Stimulated activated CD4-positive, alpha-beta T cell treated with anti-CD3 and anti-CD28 coated beads, TNF-alpha, amount 100 ng/mL, for 24 hours (primary cell): ENCODE data around the gene FCMR.

Experiments
- DNase-seq, 3 experiments: peaks; one replicate each; pipeline ENCODE4 v3.0.0-alpha.2; 2020; ENCODE audit warnings: low read depth in 3 of 3

Gene FCMR

DNA sequence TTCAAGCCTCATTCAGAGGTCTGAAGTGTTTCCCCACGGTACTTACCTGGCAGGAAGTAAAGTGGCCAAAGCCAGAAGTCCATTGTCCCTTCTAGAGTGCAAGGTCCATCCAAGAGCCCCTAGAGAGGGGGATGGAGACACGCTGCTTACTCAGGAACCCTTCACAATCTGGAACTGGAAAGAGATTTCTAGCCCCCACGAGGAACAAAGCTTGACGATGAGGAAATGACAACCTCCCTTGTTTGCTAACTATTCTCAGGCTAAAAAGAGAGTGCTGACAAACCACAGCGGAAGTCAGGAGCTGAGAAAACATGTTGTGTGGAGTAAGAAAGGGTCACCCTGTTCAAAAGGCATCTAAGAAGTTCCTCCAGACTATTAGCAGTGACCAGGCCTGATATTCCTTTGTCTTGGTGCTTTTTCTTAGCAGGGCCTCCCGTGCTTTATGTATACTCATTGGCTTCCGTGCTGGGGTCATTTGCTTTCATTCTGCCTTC is at the start of gene FCMR:
Gene FCMR, minus strand, starts transcription at position 170 of the 494 bp plus-strand sequence. Its CDS starts 87 bp downstream, at position 83.
- no peak for DNase-seq

DNA sequence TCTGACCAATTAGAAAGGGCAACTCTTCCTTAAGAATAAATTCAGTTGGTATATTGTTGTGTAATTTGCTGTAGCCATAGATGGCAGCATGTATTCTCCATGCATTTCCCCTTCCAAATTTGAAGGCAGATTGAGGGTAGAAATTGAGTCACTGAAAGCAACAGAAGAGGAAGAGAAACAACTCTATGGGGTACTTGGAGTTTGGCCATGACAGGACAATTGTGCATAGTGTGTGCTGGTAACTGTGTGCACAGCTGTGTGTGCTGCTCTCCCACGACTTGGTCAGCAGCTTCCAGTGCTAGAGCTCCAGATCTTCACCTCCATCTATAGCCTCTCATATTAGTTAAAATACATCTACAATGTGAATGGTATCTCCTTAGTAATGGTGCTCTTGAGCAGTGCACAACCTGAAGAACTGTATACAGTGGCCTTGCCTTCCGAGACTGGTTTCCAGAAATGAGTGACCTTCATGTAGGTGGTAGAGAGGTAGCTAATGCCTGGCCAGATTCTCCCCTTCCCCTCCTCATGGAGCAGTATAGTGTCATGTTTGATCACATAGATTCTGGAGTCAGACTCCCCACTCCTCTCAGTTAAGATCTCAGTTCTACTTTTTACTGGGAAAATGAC is 49.4 kb upstream of the FCMR start:
- no peak for DNase-seq

DNA sequence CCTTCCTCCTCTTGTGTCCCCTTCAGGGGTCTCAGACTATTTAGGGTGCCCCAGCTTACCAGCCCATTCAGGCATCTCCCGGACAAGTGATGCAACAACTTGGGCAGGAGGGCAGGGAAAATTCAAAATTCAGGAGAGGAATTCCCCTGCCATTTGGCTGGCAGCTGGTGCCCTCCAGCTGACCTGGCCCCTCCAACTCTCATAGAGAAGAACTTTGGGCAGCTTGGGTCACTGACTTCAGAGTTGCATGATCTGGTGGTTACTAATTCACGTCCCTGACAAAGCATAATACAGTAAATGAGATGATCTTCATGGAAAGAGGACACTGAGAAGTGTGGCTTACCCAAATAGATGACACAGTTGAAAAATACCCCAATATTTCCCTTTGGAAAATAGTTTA is 48.7 kb upstream of the FCMR start, which contains the start of gene FCAMR:
Gene FCAMR, minus strand, starts transcription at position 15 of the 400 bp plus-strand sequence. CDS start 335 bp downstream, outside the sequence.
- DNase-seq, result no peak

DNA sequence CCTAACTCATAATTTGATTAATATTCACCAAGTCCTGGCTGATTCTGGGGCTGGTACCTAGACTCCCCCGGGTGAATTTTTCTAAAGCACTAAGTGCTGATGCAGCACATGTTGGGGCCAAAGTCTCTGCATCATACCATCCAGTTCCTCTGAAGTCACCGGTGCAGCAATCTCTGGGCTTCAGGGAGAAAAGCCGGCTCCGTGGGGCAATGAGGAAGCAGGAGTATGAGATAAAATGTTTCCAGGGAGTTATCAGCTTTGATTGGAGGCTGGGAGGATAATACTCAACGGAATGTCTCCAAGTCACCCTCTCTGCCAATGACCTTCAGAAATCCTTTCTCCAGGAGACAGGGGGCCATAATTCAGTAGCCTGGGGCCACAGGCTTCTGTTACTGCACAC is 47.3 kb upstream of the FCMR start:
- no peak for DNase-seq

DNA sequence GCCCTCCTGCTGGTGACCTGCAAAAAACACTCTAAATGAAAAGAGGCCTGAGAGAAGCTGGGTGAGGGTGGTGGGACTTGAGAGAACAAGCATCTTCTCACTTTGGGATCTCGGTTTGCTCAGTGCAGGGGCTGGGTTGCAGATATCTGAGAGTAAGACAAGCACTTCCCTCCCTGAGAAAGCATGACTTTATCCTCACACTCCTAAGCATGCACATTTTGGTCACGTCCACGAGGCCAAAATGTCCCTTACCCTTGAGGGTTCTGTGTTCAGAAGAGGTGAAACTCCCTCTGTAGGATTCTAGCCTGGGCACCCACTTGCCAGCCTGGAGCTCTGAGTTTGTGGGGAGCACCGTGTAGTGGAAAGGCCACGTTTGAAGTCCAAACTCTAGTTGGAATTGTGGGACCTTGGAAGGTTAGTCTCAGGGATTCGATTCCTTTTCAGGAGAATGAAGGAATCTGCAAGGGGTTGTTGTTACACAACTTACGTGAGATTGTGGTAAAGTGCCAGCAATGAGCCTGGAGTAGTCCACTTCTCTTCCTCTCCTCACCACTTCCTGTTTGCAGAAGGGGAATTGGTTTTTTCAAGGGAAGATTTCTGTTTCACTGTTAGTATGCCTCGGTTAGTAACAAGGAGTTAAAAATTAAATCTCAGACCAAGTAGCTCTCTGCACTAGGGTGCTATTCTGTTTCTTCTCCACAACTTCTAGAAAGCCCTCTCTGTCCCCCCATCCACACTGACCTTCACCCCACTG is 45.5 kb upstream of the FCMR start:
- no peak for DNase-seq

GRCh38 chr1:206965781-206966180 is 44.0 kb upstream of the FCMR start:
- no peak for DNase-seq

DNA sequence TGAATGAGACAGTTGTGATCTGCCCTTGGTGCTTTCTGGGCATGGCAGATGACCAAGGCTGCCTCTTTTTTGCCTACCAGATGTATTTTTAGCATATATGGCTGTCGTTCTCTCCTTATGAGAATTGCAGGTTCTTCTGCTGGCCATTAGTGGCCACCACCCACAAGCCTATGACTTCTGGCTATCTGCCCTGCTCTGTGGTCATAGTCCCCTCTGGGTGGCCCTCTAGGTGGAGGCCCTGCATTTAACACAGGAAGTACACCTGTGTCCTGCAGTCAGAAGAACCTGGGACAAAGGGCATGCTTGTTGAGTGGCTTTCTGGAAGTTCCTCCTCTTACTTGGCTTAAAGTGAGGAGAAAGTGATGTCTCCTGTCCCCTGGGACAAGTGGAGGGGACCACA is 42.0 kb upstream of the FCMR start:
- no peak for DNase-seq

- no peak for DNase-seq
Observed at GRCh38 chr1:206963119-206963712, 41.5 kb upstream of the FCMR start.

GRCh38 chr1:206962272-206962671 is 40.5 kb upstream of the FCMR start:
- DNase-seq, result no peak

- DNase-seq, result no peak
Observed at GRCh38 chr1:206961668-206962067, 39.9 kb upstream of the FCMR start.

GRCh38 chr1:206960676-206961386 is 39.1 kb upstream of the FCMR start:
- DNase-seq, result no peak

DNA sequence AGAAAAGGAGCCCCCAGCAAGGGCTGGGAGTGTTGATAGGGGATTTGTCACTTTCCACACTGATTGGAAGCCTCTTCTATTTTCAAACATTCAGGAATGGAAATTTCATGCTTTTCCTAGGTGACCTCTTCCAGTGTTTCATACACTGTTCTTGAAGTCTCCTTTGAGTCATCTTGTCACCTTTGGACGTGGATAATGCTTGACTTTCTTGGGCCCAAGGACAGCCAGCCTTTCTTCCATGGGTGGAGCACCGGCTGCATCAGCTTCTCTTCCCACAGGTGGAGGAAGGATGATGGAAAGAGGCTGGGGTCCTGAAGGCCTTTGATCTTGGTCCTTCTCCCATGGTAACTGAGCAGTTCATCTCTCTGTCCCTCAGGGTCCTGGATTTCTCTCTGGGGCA is 36.4 kb upstream of the FCMR start:
- DNase-seq, result no peak

DNA sequence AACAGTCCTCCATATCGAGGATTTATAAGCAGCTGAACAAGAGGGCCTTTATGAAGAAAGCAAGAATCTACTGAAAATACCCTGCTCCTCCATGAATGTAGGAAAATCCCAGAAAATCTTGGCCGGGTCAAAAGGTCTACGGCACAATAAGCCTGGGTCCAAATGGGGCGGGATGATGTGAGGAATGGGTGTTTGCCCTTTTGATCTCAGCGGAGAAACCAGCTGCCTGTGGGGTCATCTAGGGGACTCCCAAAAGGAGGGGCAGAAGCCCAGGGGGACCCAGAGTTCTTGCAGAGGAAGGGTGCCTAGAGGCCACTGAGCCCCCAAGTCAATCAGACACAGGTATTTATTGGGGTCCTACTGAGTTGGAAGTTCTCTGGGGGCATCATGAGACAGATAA is 35.9 kb upstream of the FCMR start:
- no peak for DNase-seq

GRCh38 chr1:206955476-206956451 is 34.0 kb upstream of the FCMR start:
- no peak for DNase-seq

GRCh38 chr1:206954459-206955342 is 33.0 kb upstream of the FCMR start:
- DNase-seq, result no peak

GRCh38 chr1:206953626-206954025 is 31.9 kb upstream of the FCMR start:
- DNase-seq, result no peak

DNA sequence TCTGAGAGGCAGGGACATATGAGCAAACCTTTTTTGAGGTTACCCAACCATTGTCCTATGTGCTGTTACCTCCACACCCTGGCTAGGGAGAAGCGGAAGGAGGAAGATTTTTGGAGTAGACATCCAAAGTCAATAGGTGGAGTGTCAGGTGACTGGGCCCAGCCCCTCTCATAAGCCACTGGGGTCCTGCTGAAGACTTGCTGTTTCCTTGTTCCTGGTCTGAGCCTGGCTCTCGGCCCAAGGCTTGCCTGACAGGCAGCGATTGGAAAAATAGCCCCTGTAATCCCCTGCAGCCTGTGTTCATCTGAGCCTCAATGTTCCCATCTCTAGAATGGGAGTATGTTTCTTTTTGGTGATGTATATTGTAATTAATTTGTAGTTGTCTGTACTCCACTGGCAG is 31.4 kb upstream of the FCMR start:
- DNase-seq, result no peak

GRCh38 chr1:206952171-206952570 is 30.4 kb upstream of the FCMR start:
- no peak for DNase-seq

GRCh38 chr1:206951318-206952100 is 29.8 kb upstream of the FCMR start:
- no peak for DNase-seq
